HL-60 (cell line): Measurements from ENCODE around the gene SMARCAL1.
"Not testable (repeated sequence)": the region's sequence is repeated elsewhere in the genome, so short reads cannot be mapped to it uniquely, and the experiment has no call there.

Experiments
- GABPA ChIP-seq: IDR thresholded peaks from 2 replicates; pipeline ENCODE4 v1.6.1; 2012; ENCODE audit warnings: low read depth
- POLR2AphosphoS5 ChIP-seq: IDR thresholded peaks from 2 replicates; pipeline ENCODE4 v1.6.1; 2012; ENCODE audit warnings: low read depth
- SPI1 ChIP-seq: IDR thresholded peaks from 2 replicates; pipeline ENCODE4 v1.6.1; 2012; ENCODE audit warnings: low read depth, mild to moderate bottlenecking, borderline replicate concordance
- TF ChIP-seq, protein P1 (sequence below): IDR thresholded peaks from one replicate; pipeline ENCODE4 v1.5.1; 2011; ENCODE audit warnings: low read length, control low read depth, inconsistent platforms; ENCODE audit not compliant: insufficient read depth

DNA sequence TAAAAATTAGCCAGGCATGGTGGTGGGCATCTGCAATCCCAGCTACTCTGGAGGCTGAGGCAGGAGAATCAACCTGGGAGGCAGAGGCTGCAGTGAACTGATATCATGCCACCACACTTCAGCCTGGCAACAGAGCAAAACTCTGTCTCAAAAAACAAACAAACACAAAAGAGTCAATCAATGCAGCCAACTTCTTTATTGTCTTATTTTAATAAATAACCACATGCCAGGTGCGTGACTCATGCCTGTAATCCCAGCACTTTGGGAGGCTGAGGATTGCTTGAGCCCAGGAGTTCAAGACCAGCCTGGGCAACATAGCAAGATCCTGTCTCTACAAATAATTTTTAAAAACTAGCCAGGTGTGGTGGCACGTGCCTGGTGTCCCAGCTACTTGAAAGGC lies 27.9 kb upstream of the SMARCAL1 start:
- TF ChIP-seq, protein P1, sequence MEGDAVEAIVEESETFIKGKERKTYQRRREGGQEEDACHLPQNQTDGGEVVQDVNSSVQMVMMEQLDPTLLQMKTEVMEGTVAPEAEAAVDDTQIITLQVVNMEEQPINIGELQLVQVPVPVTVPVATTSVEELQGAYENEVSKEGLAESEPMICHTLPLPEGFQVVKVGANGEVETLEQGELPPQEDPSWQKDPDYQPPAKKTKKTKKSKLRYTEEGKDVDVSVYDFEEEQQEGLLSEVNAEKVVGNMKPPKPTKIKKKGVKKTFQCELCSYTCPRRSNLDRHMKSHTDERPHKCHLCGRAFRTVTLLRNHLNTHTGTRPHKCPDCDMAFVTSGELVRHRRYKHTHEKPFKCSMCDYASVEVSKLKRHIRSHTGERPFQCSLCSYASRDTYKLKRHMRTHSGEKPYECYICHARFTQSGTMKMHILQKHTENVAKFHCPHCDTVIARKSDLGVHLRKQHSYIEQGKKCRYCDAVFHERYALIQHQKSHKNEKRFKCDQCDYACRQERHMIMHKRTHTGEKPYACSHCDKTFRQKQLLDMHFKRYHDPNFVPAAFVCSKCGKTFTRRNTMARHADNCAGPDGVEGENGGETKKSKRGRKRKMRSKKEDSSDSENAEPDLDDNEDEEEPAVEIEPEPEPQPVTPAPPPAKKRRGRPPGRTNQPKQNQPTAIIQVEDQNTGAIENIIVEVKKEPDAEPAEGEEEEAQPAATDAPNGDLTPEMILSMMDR, result not testable (repeated sequence)
- not testable (repeated sequence) for TF ChIP-seq POLR2AphosphoS5, GABPA, SPI1
